AG04450 (cell line): Measurements from ENCODE around the gene RAD9A. TPM values are rescaled to one million over a fixed set of nuclear protein-coding genes. Genes with fewer than 3 reads are reported as not detected.

Experiments used
- CTCF ChIA-PET: fragments of 300-600, 350-600 bp; formaldehyde crosslinking; extraction: SDS; loops from one replicate; lab custom pipeline; 2022; ENCODE audit warnings: antibody characterized with exemption, inconsistent platforms; lab: Charles Lee
- POLR2A ChIA-PET: fragments of 350-600 bp; formaldehyde crosslinking; extraction: SDS; loops from one replicate; lab custom pipeline; 2021; ENCODE audit warnings: antibody characterized with exemption, inconsistent platforms; lab: Yijun Ruan, JAX
- DNase-seq: peaks from one replicate; pipeline ENCODE4 v3.0.0-alpha.2; 2011; ENCODE audit warnings: low read depth, low spot score
- H3K27ac ChIP-seq: one replicate; pipeline ENCODE4 v1.5.1; 2012; ENCODE audit warnings: low read depth, low read length, control low read depth
- H3K27me3 ChIP-seq: one replicate; pipeline ENCODE4 v1.6.0; 2012; ENCODE audit warnings: low read length; ENCODE audit not compliant: control insufficient read depth, insufficient read depth
- H3K4me3 ChIP-seq: 2 replicates; pipeline ENCODE4 v1.5.1; 2011; ENCODE audit warnings: mild to moderate bottlenecking, low read depth, low read length, control low read depth
- H3K9me3 ChIP-seq: 2 replicates; pipeline ENCODE4 v1.5.1; 2012; ENCODE audit warnings: low read length; ENCODE audit not compliant: control insufficient read depth, insufficient read depth
- polyA plus RNA-seq: library from polyadenylated mRNA; depleted of rRNA; stranded (reverse); fragments of >200 nt; gene quantifications from 2 replicates; pipeline ENCODE4 v1.2.3, GENCODE V29; 2011
- TF ChIP-seq, protein P1 (sequence below): IDR thresholded peaks from 2 replicates; pipeline ENCODE4 v1.5.1; 2011; ENCODE audit warnings: low read depth, low read length, control low read depth, inconsistent platforms

RAD9A gene
- polyA plus RNA-seq, 1 experiment, result 3.2 TPM

- ChIA-PET POLR2A (interaction anchor here (0.6 to 1.5 kb wide), 2 partner anchors 25 to 455 kb away, joined by 3 to 4 read pairs; partner anchors contain the start of gene POLD4), CTCF (interaction anchor here (1.0 to 24.1 kb wide), 4 partner anchors 20 to 116 kb away, joined by 3 to 716 read pairs (median 62); partner anchors contain the start of genes POLD4 and PPP1CA)
- TF ChIP-seq, protein P1, sequence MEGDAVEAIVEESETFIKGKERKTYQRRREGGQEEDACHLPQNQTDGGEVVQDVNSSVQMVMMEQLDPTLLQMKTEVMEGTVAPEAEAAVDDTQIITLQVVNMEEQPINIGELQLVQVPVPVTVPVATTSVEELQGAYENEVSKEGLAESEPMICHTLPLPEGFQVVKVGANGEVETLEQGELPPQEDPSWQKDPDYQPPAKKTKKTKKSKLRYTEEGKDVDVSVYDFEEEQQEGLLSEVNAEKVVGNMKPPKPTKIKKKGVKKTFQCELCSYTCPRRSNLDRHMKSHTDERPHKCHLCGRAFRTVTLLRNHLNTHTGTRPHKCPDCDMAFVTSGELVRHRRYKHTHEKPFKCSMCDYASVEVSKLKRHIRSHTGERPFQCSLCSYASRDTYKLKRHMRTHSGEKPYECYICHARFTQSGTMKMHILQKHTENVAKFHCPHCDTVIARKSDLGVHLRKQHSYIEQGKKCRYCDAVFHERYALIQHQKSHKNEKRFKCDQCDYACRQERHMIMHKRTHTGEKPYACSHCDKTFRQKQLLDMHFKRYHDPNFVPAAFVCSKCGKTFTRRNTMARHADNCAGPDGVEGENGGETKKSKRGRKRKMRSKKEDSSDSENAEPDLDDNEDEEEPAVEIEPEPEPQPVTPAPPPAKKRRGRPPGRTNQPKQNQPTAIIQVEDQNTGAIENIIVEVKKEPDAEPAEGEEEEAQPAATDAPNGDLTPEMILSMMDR, result no peak
- Histone ChIP-seq H3K27ac (no peak overlapping the region), H3K9me3 (no peaks in the 10 kb centered on the region), H3K4me3 (no peak overlapping the region), H3K27me3 (no peaks in the 10 kb centered on the region)
- DNase-seq, result no peak
These were observed 13.2 kb upstream of the RAD9A start for GRCh38 chr11:67378544-67378943.

DNA sequence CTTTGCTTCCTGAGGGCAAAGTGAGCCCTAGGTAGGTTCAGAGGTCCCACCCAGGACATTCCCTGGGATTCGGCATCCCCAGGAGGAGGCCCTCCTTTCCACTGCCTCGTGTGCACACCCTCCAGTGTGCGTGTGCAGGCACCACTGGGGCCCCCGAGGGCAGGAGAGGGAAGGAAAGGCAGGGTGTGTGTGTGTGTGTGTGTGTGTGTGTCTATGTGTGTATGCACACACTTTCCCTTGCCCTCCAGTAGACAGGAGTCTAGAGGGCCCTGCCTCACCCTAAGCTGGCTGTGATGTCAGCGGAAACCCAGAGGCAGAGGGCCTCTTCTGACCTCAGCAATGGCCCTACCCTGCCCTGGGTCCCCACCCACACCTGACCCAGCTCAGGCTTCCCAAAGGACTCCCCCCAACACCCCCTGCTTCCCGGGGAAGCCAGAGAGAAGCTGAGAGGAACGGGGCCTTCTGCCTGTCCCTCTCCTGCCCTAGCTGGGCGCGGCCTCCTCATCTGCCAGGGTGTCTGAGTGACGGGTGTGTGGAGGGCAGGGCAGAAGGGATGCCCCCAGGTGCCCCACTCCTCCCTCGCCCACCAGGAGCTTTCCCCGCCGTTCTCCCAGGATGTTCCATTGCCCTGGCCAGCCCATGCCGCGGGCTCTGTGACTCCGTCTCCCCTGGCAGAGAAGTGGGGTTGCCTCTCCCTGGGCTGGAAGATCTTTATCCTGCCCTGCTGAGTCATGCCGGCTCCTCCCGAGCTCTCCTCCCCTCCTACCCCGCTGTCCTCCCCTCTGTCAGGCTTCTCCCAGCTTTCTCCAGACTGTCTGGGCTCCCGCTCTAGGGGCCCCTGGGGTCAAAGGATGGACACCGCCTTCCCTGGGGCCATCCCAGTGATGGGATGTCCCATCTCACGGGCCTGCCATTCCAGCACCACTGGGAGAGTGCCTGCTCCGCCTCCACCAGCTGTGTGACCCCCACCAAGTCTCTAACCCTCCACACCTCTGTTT lies 12.4 kb upstream of the RAD9A start:
- DNase-seq, result no peak
- ChIA-PET POLR2A (interaction anchor here (0.7 to 2.0 kb wide), 5 partner anchors 8 to 26 kb away, joined by 3 to 24 read pairs (median 4); partner anchors contain the start of gene POLD4), CTCF (interaction anchor here (1.0 to 24.1 kb wide), 5 partner anchors 10 to 117 kb away, joined by 3 to 716 read pairs (median 5); partner anchors contain the start of genes POLD4 and PPP1CA)
- Histone ChIP-seq H3K27ac (peak overlapping the region; percentile 21), H3K9me3 (no peaks in the 10 kb centered on the region), H3K27me3 (no peaks in the 10 kb centered on the region), H3K4me3 (no peak overlapping the region)
- TF ChIP-seq, protein P1, result no peak

- Histone ChIP-seq H3K4me3 (no peak overlapping the region), H3K27me3 (no peaks in the 10 kb centered on the region), H3K9me3 (no peaks in the 10 kb centered on the region), H3K27ac (no peak overlapping the region)
- CTCF ChIA-PET, result interaction anchor here (0.6 to 24.1 kb wide), 19 partner anchors 9 to 785 kb away, joined by 3 to 716 read pairs (median 4); partner anchors contain the start of genes GRK2, POLD4, PPP1CA and RAD9A
- POLR2A ChIA-PET, result interaction anchor here (0.7 to 2.0 kb wide), 7 partner anchors 25 to 78 kb away, joined by 3 to 24 read pairs (median 8); partner anchors contain the start of gene SSH3
- no peak for DNase-seq
- TF ChIP-seq, protein P1, result no peak
These were observed 10.4 kb upstream of the RAD9A start for GRCh38 chr11:67381244-67381972.

DNA sequence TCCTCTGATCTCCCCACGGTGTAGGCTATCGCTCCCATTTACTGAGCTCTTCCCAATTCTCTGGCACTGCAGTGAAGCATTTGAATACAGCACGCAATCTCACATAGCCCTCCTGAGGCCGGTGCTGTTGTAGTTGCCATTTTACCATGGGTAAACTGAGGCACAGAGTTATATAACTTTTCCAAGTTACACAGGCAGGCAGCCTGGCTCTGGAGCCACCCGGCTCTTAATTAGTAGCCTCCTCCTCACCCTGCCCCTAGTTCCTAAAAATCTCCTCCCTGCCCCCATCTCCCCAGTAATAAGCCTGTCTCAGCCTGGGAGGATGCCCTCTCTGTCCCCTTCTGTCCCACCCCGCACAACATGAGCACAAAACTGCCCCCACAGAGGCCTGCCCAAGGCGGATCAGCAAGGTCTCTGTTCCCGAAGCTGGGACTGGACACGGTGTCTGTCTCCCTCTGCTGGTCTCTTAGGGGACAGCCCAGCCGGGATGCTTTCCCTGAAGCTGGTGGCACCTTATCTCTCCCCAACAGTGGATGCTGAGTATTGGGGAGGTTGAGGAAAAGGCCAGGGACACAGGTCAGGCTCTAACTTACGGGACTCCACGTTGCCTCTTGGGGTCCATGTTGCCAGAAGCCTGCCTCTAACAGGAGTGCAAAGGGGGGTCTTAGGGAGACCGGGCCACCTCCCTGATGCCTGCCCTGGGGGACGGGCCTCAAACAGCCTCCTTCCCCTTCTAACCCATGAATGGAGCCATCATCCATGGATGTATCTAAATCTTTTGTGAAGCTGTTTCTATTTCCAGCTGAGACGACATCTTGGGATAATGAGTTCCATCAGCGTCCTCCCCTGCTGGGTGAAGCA lies 9.3 kb upstream of the RAD9A start:
- H3K4me3 ChIP-seq, result no peak overlapping the region
- no peak for DNase-seq
- POLR2A ChIA-PET, result interaction anchor here (0.5 to 1.5 kb wide), 13 partner anchors 9 to 123 kb away, joined by 3 to 16 read pairs (median 4); partner anchors contain the start of genes CLCF1, POLD4, RAD9A and SSH3
- H3K27me3 ChIP-seq, result no peaks in the 10 kb centered on the region
- CTCF ChIA-PET, result interaction anchor here (0.6 to 24.1 kb wide), 22 partner anchors 8 to 233 kb away, joined by 3 to 716 read pairs (median 5); partner anchors contain the start of genes ANKRD13D, CORO1B, GRK2 and POLD4
- TF ChIP-seq, protein P1, result peak; percentile 99
- H3K27ac ChIP-seq, result no peak overlapping the region
- H3K9me3 ChIP-seq, result no peaks in the 10 kb centered on the region
